Ishikawa (cell line): ENCODE measurements around the gene MTG1.

Experiments used
- CEBPB ChIP-seq: IDR thresholded peaks from 2 replicates; pipeline ENCODE4 v1.6.1; 2012
- TCF12 ChIP-seq: IDR thresholded peaks from 2 replicates; pipeline ENCODE4 v1.6.1; 2012; ENCODE audit warnings: low read depth
- TF ChIP-seq, protein P1 (sequence below): IDR thresholded peaks from 2 replicates; pipeline ENCODE4 v1.6.1; 2012; ENCODE audit warnings: low read depth, mild to moderate bottlenecking

- TF ChIP-seq CEBPB (no peak), TCF12 (no peak)
- TF ChIP-seq, protein P1, sequence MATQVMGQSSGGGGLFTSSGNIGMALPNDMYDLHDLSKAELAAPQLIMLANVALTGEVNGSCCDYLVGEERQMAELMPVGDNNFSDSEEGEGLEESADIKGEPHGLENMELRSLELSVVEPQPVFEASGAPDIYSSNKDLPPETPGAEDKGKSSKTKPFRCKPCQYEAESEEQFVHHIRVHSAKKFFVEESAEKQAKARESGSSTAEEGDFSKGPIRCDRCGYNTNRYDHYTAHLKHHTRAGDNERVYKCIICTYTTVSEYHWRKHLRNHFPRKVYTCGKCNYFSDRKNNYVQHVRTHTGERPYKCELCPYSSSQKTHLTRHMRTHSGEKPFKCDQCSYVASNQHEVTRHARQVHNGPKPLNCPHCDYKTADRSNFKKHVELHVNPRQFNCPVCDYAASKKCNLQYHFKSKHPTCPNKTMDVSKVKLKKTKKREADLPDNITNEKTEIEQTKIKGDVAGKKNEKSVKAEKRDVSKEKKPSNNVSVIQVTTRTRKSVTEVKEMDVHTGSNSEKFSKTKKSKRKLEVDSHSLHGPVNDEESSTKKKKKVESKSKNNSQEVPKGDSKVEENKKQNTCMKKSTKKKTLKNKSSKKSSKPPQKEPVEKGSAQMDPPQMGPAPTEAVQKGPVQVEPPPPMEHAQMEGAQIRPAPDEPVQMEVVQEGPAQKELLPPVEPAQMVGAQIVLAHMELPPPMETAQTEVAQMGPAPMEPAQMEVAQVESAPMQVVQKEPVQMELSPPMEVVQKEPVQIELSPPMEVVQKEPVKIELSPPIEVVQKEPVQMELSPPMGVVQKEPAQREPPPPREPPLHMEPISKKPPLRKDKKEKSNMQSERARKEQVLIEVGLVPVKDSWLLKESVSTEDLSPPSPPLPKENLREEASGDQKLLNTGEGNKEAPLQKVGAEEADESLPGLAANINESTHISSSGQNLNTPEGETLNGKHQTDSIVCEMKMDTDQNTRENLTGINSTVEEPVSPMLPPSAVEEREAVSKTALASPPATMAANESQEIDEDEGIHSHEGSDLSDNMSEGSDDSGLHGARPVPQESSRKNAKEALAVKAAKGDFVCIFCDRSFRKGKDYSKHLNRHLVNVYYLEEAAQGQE = no peak
These were observed 25.4 kb downstream of the MTG1 start for GRCh38 chr10:133419211-133419950.
